Liver (tissue), 9 donors: ENCODE results near the gene PCDHGB1. TPM values are rescaled to one million over a fixed set of nuclear protein-coding genes. Genes with fewer than 3 reads are reported as not detected.
"Not testable (repeated sequence)": the region's sequence is repeated elsewhere in the genome, so short reads cannot be mapped to it uniquely, and the experiment has no call there.

Source experiments
- DNase-seq: peaks from one replicate; pipeline ENCODE4 v3.0.0-alpha.2; 2017; ENCODE audit warnings: low spot score
- H3K27ac ChIP-seq, 2 donors: one replicate each; pipeline ENCODE4 v1.7.0; 2013; ENCODE audit warnings: inconsistent platforms in 2 of 2, low read length in 2 of 2, control low read depth in 1 of 2, low read depth in 1 of 2, mild to moderate bottlenecking in 1 of 2
- H3K27me3 ChIP-seq, 4 donors: one replicate each; pipeline versions ENCODE4 v1.6.1 to v1.7.0; 2013; ENCODE audit warnings: low read length in 3 of 4, inconsistent platforms in 1 of 4, mild to moderate bottlenecking in 1 of 4, moderate library complexity in 1 of 4; ENCODE audit not compliant: control insufficient read depth in 4 of 4, insufficient read depth in 4 of 4
- H3K36me3 ChIP-seq, 4 donors: one replicate each; pipeline versions ENCODE4 v1.6.1 to v1.7.0; 2013; ENCODE audit warnings: low read length in 3 of 4, mild to moderate bottlenecking in 3 of 4, low read depth in 1 of 4, moderate library complexity in 1 of 4; ENCODE audit not compliant: control insufficient read depth in 4 of 4, insufficient read depth in 3 of 4
- H3K4me1 ChIP-seq, 4 donors: one replicate each; pipeline versions ENCODE4 v1.6.1 to v1.7.0; 2013; ENCODE audit warnings: low read length in 3 of 4, mild to moderate bottlenecking in 3 of 4, moderate library complexity in 1 of 4; ENCODE audit not compliant: control insufficient read depth in 4 of 4, insufficient read depth in 4 of 4
- H3K4me3 ChIP-seq, 3 donors: one replicate each; pipeline versions ENCODE4 v1.6.1 to v1.7.0; 2013; ENCODE audit warnings: low read length in 3 of 3, control low read depth in 1 of 3, low read depth in 1 of 3, mild to moderate bottlenecking in 1 of 3
- H3K9ac ChIP-seq, 2 donors: one replicate each; pipeline ENCODE4 v1.7.0; 2013; ENCODE audit warnings: low read length in 2 of 2, mild to moderate bottlenecking in 2 of 2, moderate library complexity in 2 of 2, control low read depth in 1 of 2, low read depth in 1 of 2
- H3K9me3 ChIP-seq, 4 donors: one replicate each; pipeline versions ENCODE4 v1.6.1 to v1.7.0; 2013; ENCODE audit warnings: low read length in 3 of 4; ENCODE audit not compliant: control insufficient read depth in 4 of 4
- FOXA1 ChIP-seq: IDR thresholded peaks from 2 replicates; pipeline ENCODE4 v1.6.1; 2016; ENCODE audit warnings: antibody characterized with exemption
- FOXA2 ChIP-seq: IDR thresholded peaks from 2 replicates; pipeline ENCODE4 v1.6.1; 2016; ENCODE audit warnings: antibody characterized with exemption
- HNF4A ChIP-seq, 2 donors: conservative IDR thresholded peaks; 2 replicates each; pipeline ENCODE4 v1.6.1; 2016; ENCODE audit warnings: antibody characterized with exemption in 2 of 2, mild to moderate bottlenecking in 2 of 2
- HNF4G ChIP-seq: IDR thresholded peaks from 2 replicates; pipeline ENCODE4 v1.6.1; 2016; ENCODE audit warnings: antibody characterized with exemption
- JUND ChIP-seq, 2 donors: IDR thresholded peaks; 2 replicates each; pipeline ENCODE4 v1.6.1; 2016; ENCODE audit warnings: antibody characterized with exemption in 2 of 2
- NR2F2 ChIP-seq: IDR thresholded peaks from 2 replicates; pipeline ENCODE4 v1.6.1; 2016; ENCODE audit warnings: antibody characterized with exemption
- RXRA ChIP-seq, 2 donors: IDR thresholded peaks; 2 replicates each; pipeline ENCODE4 v1.6.1; 2017 to 2018; ENCODE audit warnings: antibody characterized with exemption in 2 of 2, mild to moderate bottlenecking in 1 of 2
- SP1 ChIP-seq: IDR thresholded peaks from 2 replicates; pipeline ENCODE4 v1.6.1; 2018; ENCODE audit warnings: antibody characterized with exemption, mild to moderate bottlenecking
- TAF1 ChIP-seq: conservative IDR thresholded peaks from 2 replicates; pipeline ENCODE4 v1.6.1; 2016; ENCODE audit warnings: antibody characterized with exemption, mild to moderate bottlenecking
- YY1 ChIP-seq: IDR thresholded peaks from 2 replicates; pipeline ENCODE4 v1.6.1; 2016; ENCODE audit warnings: antibody characterized with exemption, mild to moderate bottlenecking
- WGBS: extraction: QIAGEN DNeasy Blood & Tissue Kit; methylation state at CpG from one replicate; pipeline ENCODE4 v1.1.7; 2013; 5-methylcytosine and 5-hydroxymethylcytosine counted together
- polyA plus RNA-seq, 2 donors: library from polyadenylated mRNA; stranded (reverse) in 1 of 2; unstranded in 1 of 2; fragments of 200-250 nt in 1 of 2; fragments of >200 nt in 1 of 2; fragmentation: Nextera tagmentation in 1 of 2; extraction: Ambion mirVana in 1 of 2; gene quantifications; one replicate each; pipeline versions ENCODE4 v1.2.1 to v1.2.3, GENCODE V29; 2013 to 2015
- total RNA-seq, 2 donors: library from RNA; depleted of rRNA; stranded (reverse); fragments of >200 nt; gene quantifications; one replicate each; pipeline ENCODE4 v1.2.3, GENCODE V29; 2014
- TF ChIP-seq, protein P1 (sequence below): fragments of 150-350 bp; IDR thresholded peaks from 2 replicates; pipeline ENCODE4 v1.5.1; 2017; ENCODE audit warnings: improper control_type of control experiment, low read depth, low read length; ENCODE audit not compliant: missing input control
- TF ChIP-seq, protein P2 (sequence below): IDR thresholded peaks from 2 replicates; pipeline ENCODE4 v1.6.1; 2016; ENCODE audit warnings: antibody characterized with exemption
- TF ChIP-seq, protein P3 (sequence below): IDR thresholded peaks from 2 replicates; pipeline ENCODE4 v1.6.1; 2016; ENCODE audit warnings: antibody characterized with exemption
- TF ChIP-seq, protein P4 (sequence below): IDR thresholded peaks from 2 replicates; pipeline ENCODE4 v1.6.1; 2016; ENCODE audit warnings: antibody characterized with exemption, mild to moderate bottlenecking
- donor health status: healthy.
- donor health status: healthy.
- donor health status: healthy.
- donor health status: healthy.
- donor health status: healthy.

Gene PCDHGB1
- total and polyA plus RNA-seq, 4 donors = 0.10 to 0.75 (median 0.13) TPM

DNA sequence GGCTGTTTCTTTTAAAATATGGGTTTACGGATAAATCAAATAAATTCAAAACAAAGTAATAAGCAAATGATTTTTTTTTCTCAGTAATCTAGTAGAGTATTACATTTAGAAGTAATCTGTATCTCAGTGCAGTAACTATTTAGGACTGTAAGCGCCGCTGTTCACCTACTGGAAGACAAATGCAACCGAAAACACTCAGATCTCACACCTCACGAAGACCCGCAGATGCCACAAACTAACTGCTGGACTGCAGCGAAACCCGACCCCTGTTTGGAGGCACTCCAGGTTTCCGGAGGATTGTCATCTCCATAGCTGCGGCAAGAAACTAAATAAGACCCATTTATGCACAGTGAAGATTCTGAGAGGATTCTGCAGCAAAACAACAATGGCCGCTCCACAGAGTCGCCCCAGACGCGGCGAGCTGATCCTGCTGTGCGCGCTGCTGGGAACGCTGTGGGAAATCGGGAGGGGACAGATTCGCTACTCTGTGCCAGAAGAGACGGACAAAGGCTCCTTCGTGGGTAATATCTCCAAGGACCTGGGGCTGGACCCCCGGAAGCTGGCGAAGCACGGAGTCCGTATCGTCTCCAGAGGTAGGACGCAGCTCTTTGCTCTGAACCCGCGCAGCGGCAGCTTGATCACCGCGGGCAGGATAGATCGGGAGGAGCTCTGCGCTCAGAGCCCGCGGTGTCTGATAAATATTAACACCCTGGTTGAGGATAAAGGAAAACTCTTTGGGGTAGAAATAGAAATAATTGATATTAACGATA, 42.7 kb downstream of the PCDHGB1 start, which contains the start of gene PCDHGA8:
TSS of gene PCDHGA8 (plus strand) at position 205 of the 770 bp plus-strand sequence. CDS start at position 386, 181 bp downstream.
- Histone ChIP-seq H3K4me3 (peak within 1 kb of the TSS in 2 of 3 donors; percentile 51 to 69), H3K27me3 (peaks cover 0 to 4% (median 0%) of the 10 kb centered on the region in 4 donors), H3K4me1 (peaks cover 0 to 4% (median 0%) of the 10 kb centered on the region in 4 donors), H3K36me3 (peaks cover 0 to 6% (median 0%) of the 10 kb centered on the region in 4 donors), H3K9ac (no peak within 1 kb of the TSS), H3K9me3 (peaks cover 37 to 81% (median 39%) of the 10 kb centered on the region in 4 donors), H3K27ac (no peak within 1 kb of the TSS)
- no peak for TF ChIP-seq JUND (IDR thresholded peaks at IDR 0.05)
- TF ChIP-seq HNF4A (conservative IDR thresholded peaks at IDR 0.05) = no peak
- TF ChIP-seq YY1 = no peak
- no peak for TF ChIP-seq RXRA (IDR thresholded peaks at IDR 0.05)
- WGBS = 33% methylated on average over 38 of the region's 38 CpGs
- DNase-seq = no peak

DNA sequence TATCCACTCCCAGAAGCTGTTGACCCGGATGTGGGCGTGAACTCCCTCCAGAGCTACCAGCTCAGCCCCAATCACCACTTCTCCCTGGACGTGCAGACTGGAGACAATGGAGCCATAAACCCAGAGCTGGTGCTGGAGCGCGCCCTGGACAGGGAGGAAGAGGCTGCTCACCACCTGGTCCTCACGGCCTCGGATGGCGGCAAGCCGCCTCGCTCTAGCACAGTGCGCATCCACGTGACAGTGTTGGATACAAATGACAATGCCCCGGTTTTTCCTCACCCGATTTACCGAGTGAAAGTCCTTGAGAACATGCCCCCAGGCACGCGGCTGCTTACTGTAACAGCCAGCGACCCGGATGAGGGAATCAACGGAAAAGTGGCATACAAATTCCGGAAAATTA, 43.4 kb downstream of the PCDHGB1 start:
- H3K36me3 ChIP-seq = peaks cover 0 to 6% (median 0%) of the 10 kb centered on the region in 4 donors
- peak overlapping the region in 2 of 3 donors; percentile 34 to 47 for H3K4me3 ChIP-seq
- TF ChIP-seq, protein P1, sequence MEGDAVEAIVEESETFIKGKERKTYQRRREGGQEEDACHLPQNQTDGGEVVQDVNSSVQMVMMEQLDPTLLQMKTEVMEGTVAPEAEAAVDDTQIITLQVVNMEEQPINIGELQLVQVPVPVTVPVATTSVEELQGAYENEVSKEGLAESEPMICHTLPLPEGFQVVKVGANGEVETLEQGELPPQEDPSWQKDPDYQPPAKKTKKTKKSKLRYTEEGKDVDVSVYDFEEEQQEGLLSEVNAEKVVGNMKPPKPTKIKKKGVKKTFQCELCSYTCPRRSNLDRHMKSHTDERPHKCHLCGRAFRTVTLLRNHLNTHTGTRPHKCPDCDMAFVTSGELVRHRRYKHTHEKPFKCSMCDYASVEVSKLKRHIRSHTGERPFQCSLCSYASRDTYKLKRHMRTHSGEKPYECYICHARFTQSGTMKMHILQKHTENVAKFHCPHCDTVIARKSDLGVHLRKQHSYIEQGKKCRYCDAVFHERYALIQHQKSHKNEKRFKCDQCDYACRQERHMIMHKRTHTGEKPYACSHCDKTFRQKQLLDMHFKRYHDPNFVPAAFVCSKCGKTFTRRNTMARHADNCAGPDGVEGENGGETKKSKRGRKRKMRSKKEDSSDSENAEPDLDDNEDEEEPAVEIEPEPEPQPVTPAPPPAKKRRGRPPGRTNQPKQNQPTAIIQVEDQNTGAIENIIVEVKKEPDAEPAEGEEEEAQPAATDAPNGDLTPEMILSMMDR = no peak
- TF ChIP-seq, protein P2, sequence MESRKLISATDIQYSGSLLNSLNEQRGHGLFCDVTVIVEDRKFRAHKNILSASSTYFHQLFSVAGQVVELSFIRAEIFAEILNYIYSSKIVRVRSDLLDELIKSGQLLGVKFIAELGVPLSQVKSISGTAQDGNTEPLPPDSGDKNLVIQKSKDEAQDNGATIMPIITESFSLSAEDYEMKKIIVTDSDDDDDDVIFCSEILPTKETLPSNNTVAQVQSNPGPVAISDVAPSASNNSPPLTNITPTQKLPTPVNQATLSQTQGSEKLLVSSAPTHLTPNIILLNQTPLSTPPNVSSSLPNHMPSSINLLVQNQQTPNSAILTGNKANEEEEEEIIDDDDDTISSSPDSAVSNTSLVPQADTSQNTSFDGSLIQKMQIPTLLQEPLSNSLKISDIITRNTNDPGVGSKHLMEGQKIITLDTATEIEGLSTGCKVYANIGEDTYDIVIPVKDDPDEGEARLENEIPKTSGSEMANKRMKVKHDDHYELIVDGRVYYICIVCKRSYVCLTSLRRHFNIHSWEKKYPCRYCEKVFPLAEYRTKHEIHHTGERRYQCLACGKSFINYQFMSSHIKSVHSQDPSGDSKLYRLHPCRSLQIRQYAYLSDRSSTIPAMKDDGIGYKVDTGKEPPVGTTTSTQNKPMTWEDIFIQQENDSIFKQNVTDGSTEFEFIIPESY = no peak
- TF ChIP-seq FOXA1 = no peak
- no peak for TF ChIP-seq FOXA2
- TF ChIP-seq, protein P3, sequence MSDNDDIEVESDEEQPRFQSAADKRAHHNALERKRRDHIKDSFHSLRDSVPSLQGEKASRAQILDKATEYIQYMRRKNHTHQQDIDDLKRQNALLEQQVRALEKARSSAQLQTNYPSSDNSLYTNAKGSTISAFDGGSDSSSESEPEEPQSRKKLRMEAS = no peak
- no peak for TF ChIP-seq NR2F2
- no peak for TF ChIP-seq HNF4G
- no peak for TF ChIP-seq SP1
- no peak for TF ChIP-seq TAF1
- TF ChIP-seq, protein P4, sequence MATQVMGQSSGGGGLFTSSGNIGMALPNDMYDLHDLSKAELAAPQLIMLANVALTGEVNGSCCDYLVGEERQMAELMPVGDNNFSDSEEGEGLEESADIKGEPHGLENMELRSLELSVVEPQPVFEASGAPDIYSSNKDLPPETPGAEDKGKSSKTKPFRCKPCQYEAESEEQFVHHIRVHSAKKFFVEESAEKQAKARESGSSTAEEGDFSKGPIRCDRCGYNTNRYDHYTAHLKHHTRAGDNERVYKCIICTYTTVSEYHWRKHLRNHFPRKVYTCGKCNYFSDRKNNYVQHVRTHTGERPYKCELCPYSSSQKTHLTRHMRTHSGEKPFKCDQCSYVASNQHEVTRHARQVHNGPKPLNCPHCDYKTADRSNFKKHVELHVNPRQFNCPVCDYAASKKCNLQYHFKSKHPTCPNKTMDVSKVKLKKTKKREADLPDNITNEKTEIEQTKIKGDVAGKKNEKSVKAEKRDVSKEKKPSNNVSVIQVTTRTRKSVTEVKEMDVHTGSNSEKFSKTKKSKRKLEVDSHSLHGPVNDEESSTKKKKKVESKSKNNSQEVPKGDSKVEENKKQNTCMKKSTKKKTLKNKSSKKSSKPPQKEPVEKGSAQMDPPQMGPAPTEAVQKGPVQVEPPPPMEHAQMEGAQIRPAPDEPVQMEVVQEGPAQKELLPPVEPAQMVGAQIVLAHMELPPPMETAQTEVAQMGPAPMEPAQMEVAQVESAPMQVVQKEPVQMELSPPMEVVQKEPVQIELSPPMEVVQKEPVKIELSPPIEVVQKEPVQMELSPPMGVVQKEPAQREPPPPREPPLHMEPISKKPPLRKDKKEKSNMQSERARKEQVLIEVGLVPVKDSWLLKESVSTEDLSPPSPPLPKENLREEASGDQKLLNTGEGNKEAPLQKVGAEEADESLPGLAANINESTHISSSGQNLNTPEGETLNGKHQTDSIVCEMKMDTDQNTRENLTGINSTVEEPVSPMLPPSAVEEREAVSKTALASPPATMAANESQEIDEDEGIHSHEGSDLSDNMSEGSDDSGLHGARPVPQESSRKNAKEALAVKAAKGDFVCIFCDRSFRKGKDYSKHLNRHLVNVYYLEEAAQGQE = no peak
- no peak overlapping the region for H3K27ac ChIP-seq
- no peak overlapping the region for H3K9ac ChIP-seq
- DNase-seq = no peak
- peaks cover 36 to 78% (median 39%) of the 10 kb centered on the region in 4 donors for H3K9me3 ChIP-seq
- H3K27me3 ChIP-seq = peaks cover 0 to 4% (median 0%) of the 10 kb centered on the region in 4 donors
- peaks cover 0 to 2% (median 0%) of the 10 kb centered on the region in 4 donors for H3K4me1 ChIP-seq
- WGBS = 33% methylated on average over 21 of the region's 21 CpGs

DNA sequence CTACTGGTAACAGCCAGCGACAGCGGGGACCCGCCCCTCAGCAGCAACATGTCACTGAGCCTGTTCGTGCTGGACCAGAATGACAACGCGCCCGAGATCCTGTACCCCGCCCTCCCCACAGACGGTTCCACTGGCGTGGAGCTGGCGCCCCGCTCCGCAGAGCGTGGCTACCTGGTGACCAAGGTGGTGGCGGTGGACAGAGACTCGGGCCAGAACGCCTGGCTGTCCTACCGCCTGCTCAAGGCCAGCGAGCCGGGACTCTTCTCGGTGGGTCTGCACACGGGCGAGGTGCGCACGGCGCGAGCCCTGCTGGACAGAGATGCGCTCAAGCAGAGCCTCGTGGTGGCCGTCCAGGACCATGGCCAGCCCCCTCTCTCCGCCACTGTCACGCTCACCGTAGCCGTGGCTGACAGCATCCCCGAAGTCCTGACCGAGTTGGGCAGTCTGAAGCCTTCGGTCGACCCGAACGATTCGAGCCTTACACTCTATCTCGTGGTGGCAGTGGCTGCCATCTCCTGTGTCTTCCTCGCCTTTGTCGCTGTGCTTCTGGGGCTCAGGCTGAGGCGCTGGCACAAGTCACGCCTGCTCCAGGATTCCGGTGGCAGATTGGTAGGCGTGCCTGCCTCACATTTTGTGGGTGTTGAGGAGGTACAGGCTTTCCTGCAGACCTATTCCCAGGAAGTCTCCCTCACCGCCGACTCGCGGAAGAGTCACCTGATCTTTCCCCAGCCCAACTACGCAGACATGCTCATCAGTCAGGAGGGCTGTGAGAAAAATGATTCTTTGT, 44.7 kb downstream of the PCDHGB1 start:
- H3K36me3 ChIP-seq, H3K4me1 ChIP-seq, DNase-seq, H3K27me3 ChIP-seq, H3K9ac ChIP-seq, H3K27ac ChIP-seq, H3K4me3 ChIP-seq: not testable (repeated sequence)
- WGBS = 36% methylated on average over 44 of the region's 53 CpGs
- peaks cover 29 to 76% (median 36%) of the 10 kb centered on the region in 4 donors for H3K9me3 ChIP-seq
